HG02840 (cell line): Measurements from ENCODE around the gene PRDM16.
"Not testable (repeated sequence)": the region's sequence is repeated elsewhere in the genome, so short reads cannot be mapped to it uniquely, and the experiment has no call there.

Source experiments
- ATAC-seq: cut with Tn5 transposase; IDR thresholded peaks from one replicate; pipeline ENCODE4 v1.9.1; 2021; ENCODE audit warnings: mild to moderate bottlenecking, moderate library complexity, moderate number of reproducible peaks; ENCODE audit not compliant: unreplicated experiment, low FRiP score

Gene PRDM16

DNA sequence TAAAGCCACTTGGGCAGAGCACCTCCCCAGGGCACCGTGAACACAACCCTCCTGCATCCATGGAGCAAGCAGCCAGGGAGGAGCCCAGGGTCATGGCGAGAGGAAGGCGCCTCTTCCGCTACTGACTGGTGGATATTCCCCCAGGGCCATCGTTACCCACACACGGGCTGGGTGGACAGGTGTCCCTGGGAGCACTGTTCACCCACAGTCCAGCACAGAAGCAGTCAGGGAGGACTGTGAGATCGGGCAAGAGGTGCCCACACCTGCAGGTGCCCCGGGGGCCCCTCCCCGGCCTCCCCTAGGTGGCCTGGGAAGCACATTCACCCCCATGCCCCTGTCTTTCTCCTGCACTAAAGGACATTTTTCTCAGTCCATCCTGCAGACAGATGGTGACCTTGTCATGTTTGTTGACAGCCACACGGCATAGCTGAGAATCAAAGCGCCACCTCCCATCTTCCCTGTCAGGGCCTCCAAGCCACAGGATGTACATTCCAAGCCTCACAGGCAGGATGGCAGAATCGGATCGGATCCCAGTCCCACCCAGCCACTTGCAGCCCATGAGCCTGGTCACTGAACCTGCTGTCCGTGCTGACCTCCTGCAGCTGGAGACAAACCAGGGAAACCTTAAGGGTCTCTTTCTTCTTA lies 160.2 kb downstream of the PRDM16 start:
- no peak for ATAC-seq

DNA sequence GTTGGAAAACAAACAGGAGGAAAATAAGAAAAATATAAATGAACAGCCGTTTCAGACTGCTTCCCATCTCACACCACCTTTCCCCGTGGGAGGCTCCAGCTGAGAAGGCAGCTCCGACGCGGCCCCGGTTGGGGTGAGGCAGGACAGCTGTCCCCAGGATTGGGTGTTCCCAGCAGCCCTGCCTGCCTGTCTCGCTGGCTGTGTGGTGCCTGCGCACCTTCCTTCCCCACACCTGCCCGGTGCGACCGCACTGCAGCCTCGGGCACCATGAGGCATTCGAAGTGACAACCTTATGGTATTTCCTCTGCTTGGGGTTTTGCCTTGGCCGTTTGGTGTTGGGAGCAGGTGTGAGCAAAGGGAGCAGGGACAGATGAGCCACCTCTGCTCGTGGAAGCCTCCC lies 161.6 kb downstream of the PRDM16 start:
- ATAC-seq: no peak

DNA sequence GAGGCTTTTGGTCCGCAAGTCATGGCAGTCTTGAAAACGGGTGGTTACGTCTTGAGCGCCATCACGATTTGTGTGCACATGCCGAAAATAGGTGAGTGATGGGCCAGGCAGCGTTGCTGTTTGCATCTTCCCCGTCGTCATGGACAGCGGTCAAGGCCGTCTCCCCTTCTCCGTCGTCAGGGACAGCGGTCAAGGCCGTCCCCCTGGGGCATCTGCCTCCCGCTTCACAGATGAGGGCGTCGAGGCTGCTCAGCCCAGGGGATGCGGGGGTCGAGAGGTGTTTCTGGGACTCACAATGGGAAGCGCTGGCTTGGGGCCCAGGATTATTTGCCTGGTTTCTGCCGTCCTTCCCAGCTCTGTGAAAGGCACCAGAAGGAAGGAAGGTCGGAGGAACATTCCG lies 162.2 kb downstream of the PRDM16 start:
- no peak for ATAC-seq

DNA sequence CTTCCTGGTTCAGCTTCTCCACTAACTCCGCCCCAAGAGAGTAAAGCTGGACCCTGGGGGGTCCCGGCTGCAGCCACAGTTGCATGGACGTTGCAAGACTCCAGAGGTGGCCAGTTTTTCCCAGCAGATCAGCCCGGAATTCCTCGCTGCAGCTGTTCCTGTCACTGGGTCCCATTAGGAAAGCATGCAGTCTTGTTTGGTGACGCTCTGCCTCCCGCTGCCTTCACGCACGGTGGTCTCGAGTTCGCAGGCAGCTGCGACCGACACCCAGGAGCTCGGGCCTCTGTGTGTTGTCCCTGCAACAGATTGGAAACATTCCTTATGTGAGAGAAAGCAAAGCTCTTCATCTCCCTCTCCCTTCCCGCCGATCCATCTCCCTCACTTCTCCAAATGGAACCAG lies 162.8 kb downstream of the PRDM16 start:
- ATAC-seq: no peak

DNA sequence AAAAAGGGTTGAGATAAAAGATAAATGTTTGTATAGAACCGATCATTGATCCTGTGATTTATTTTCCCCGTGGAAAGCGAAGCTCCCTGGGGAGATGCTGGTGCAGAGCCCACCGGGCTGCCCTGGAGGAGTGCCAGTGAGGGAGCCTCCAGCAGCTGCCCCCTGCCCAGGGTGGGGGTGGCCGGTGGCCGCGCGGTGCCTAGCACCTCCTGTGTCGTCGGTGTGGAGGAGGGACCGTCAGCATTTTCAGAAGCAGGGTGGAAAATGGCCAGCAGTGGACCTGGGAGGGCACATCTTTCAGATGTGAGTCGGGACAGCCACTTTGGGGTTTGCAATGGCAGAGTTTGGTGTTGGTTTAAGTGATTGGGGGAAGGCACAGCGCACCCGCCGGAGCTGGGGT lies 164.0 kb downstream of the PRDM16 start:
- ATAC-seq: no peak

DNA sequence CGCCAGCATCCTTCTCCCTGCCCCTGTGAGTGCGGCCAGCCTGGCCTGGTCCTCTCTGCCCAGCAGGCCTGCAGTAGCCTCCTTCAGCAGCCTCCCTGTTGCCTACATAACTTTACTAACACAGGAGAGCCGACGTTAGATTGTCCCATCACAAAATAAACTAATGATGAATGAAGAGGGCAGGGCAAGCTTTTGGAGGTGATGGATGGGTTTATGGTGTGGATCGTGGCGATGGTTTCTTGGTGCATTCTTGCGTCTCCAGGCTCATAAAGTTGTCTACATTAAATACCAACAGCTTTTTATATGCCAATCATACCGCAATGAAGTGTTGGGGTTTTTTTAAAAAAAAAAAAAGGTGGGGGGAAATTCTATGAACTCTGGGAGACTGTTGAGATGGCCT lies 164.5 kb downstream of the PRDM16 start:
- ATAC-seq: no peak

DNA sequence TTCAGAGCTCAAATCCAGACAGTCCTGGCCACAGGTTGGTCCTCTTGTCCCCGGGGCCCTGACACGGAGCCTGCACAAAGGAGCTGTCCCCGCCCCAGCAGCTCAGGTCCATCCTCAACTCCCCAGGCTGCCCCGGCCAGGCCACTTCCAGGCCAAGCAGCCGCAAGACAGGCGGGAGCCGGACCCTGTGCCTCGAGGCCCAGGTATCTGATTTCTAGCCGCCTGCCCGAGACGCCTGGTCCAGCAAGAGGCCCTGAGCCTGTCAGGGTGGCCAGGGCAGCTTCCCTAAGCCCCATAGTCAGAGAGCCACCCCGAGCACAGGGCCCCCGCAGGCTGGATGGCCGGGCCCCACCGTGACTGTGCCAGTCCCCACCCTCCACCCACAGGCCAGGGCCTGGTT lies 165.3 kb downstream of the PRDM16 start:
- ATAC-seq: no peak

DNA sequence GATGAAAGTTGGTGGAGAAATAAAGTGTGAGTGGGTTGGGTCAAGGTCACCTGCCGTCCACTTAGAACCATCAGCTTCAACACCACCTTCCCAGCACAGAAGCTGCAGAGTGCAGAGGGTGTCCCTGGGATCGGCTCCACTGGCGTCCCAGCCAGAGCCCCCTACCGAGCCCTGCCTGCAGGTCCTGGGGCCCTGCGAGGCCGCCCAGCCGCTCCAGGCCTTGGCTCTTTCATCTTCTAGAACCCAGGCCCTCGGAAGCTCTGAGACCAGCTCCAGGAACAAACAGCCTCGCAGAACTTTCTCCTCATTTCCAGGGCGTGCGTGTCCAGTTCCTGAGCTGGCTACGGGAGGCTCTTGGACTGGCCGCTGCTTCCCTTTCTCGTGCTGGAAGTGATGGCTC lies 166.0 kb downstream of the PRDM16 start:
- no peak for ATAC-seq

DNA sequence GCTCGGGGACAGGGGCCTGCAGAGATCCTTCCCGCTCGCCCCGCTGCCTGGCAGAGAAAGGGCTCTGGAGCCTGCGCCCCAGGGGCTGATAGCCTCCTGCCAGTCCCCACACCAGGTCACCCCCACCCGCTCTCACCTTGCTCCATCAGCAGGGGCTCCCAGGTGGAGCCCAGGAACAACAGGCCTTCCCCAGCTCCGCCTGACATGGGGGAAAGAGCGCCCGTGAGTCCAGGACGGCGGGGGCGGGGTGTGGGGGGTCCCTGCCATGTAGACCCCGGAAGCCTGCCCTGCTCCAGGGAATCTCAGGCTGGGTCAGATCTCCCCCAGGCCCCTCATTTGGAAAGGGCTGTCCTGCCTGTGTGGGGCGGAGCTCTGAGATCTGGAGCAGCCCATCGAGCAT lies 166.5 kb downstream of the PRDM16 start:
- ATAC-seq: no peak

DNA sequence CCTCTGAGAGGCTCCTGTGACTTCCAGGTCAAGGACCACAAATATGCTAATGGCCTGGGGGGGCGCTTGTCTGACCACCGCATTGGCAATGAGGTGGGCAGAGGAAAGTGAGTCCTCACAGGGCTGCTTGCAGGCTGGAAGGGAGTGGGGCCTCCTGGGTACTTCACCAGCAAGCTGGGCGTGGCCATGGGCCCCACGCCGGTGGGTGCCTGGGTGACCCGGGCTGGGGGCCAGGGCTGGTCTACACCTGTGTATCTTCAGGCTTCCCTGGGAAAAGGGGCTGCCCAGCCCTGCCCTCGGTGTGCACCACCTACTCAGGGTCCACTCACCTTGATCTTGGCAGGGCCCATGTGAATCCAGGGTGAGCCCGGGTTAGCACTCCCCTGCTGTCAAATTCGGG lies 167.4 kb downstream of the PRDM16 start:
- ATAC-seq: no peak

DNA sequence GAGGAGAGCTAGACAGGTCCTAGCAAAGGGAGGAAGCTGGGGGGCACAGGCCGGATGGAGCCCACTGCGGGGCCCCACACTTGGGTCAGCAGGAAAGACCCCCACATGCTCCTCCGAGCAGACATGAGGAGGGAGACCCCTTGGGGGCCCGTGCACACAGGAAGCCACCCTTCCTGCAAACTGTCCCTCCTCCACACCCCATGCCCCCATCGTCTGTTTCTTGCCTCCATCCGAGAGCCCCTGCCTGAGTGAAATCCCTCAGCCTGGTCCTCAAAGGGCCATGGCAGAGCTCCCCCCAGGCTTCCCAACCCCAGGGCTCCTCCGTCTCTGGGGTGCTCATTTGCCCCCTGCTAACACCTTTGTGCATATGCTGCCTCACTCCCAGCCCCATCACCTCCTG lies 168.0 kb downstream of the PRDM16 start:
- no peak for ATAC-seq

DNA sequence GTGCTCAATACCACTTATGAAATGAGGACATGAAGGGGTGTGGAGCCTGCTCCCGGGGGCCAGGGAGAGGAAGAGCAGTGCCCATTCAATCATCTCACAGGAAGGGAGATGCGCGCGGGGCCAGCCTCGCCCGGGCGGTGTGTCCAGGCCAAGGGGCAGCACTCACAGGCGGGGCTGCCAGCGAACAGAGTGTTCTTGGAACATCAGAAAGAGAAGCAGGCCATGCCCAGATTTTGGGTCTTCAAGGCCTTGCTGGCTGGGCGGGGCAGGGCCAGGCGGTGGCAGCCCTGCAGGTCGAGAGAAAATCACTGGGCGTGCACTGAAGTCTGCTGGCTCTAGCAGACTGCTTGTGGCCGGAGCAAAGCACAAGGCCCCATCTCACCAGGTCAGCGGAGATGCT lies 168.6 kb downstream of the PRDM16 start:
- no peak for ATAC-seq

DNA sequence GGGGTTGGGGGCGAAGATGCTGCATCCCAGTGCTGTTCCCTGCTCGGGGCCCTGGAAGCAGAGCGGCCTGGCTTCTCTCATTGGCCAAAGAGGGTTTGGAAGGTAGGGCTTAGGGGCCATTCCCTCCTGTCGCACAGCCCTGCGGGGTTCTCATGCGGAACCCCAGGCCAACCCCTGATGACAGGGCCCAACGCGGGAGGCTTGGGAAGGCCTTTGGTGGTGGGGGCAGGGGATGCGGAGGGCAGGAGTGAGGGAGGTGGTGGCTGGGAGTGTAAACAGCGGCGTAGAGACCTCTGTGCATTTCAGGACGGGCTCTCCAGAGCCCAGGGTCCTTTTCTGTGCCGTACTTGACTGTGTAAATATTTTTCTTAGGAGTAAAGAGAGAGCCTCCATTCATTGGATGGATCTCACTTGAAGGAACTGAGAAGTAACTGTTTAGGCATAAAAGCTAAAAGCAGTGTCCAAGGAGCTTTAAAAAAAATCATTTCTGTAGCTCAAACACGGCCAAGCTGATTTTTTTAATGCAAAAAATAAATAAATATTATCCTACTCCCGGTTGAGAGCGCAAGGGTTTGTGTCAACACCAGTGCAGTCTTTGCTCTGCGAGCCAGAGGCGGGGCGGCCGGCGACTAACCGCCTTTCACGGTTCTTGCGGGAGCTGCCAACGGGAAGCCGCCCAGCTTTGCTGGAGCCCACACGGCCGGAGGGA lies 169.1 kb downstream of the PRDM16 start:
- ATAC-seq: no peak

DNA sequence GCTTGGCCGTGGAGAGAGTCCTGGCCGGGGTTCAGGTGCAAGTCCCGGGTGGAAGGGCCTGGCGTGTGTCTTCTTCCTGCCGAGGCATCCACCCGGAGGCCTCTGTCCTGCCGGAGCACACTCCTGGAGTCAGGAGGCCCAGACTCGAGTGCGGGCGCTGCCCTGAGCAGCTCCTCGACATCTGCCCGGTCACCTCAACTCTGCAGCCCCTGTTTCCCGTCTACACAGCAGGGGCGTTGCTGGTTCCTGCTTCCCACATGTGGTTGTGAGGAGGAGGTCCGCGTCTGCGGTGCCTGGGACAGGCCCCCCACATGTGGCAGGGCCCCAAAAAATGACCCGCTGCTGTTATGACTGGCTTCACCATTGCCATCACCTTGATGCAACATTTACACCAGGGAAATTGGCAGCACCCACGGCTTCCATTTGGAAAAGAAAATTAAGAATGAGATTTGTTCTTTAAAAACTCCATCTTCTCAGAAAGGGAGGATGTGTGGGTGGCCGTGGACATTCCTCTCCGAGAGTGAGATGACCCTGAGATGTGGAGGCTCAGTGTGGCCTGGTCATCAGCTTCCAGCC lies 169.8 kb downstream of the PRDM16 start:
- ATAC-seq: no peak

DNA sequence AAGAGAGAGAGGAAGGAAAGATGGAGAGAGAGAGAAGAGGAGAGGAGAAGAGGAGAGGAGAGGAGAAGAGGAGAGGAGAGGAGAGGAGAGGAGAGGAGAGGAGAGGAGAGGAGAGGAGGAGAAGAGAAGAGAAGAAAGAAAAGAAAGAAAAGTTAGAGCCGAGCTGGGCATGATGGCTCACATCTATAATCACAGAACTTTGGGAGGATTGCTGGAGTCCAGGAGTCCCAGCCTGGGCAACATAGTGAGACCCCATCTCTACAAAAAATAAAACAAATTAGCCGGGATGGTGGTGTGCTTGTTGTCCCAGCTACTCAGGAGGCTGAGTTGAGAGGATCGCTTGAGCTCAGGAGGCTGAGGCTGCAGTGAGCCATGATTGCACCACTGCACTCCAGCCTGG lies 171.0 kb downstream of the PRDM16 start:
- ATAC-seq: not testable (repeated sequence)

DNA sequence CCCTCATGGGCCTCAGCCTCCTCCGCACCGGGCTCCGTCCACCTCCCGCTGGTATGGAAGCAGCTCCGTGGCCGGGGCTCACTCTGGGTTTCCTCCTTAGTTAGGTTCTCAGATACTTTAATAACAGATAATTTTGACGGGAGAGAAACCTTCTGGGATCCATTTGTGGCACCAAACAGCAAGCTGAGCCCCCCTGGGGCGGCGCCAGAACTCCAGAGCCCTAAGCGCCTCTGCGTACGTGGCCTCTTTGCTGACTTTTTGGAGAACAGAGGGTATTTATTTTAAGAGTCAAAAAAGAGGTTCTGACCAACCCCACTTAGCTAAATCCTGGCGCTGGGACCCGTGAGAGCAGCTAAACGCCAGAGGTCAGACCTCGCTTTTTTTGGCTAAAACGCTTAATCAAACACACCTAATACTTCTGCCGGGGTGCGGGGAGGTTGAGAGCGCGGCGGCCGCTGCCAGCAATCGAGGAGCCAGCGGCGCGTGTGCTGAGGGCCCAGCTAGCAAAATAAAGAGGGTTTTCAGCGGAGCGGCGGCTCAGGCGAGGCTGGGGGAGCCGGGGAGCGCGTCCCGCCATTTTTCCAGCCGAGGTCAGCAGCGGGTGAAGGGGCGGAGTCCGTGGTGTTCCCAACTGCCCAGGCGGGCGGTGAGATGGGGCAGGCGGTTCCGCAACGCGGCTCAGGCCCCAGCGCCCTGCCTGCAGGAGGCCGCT lies 171.7 kb downstream of the PRDM16 start:
- no peak for ATAC-seq

DNA sequence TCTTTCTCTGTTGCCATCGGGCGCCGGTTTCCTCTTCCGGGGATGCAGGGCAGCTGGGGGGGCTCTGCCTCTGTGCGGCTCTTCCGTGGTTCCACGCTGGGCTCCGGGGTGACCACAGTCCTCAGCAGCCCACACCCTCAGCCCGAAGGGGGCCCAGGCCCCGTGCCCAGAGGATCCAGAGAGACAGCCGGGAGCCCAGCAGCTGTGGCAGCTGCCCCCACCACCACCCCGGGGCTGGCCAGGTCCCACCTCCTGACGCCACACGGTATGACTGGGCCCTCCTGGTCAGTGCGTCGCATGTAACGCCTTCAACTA lies 172.2 kb downstream of the PRDM16 start:
- ATAC-seq: no peak

DNA sequence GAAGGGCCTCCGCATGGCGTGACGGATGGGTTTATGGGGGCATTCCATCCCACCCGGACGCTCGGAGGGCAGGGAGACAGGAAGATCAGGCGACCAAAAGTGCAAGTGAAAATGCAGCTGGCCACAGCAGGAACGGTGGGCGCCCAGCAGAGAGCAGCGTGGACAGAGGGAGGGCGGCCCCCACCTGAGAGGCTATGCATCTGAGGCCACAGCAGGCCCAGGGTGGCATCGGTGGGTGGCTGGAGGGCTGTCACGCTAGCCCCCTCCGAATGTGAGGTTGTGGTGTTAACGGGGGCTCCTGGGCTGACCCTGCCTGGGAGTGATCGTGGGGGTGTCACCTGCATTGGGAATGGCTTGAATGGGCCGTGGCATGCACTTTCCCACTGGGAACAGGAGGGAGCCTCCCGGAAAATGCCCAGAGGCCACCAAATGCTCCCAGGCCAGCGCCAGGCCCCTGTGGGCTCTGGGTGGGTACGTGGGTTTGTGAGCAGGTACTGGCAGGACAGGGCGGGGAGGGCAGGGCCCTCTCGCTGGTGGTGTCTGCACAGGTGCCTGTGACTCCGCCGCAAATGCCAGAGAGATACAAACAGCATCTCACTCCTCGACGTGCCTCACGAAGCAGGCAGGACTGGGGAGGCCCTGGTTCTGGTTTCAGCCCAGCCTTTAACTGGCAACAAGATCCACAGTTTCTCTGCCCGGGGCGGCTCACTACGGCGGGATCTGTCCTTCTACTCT lies 172.8 kb downstream of the PRDM16 start:
- ATAC-seq: no peak

DNA sequence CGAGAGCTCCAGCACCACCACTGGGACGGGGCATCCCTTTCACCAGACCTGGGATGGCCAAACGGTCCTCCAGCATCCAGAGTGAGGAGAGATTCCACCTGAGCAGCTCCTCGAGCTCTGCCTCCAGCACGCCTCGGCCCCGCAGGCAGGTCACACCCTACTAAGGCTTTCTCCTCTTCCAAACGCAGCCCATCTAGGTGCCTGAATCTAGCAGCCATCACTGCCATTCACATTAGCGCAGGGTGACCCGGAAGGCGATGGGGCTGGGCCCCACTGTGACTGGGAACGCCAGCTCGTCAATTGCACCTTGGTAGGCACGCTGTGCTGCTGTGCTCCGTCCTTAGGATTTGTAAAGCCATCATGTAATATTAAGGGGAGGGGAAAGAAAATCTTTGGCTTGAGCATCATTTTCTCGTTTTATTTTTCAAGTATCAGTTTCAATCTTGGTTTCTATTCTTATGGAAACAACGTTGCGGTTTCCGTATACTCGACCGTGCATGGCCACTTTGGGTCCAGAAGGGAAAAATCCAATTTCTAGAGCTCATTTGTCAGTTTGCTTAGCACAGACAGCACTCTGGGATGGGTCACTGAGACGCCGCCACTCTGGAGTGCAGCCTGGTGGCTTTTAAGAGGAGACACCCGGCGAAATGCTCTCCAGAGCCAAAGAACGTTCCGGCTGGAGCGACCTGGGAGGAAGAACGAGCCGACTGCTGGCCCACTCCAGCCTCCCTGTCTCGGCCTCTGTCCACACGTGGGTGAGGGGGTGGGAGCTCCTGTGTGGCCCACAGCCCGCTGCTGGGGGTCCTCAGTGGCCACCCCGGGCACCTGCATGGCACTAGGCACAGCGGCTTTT lies 173.6 kb downstream of the PRDM16 start:
- no peak for ATAC-seq

DNA sequence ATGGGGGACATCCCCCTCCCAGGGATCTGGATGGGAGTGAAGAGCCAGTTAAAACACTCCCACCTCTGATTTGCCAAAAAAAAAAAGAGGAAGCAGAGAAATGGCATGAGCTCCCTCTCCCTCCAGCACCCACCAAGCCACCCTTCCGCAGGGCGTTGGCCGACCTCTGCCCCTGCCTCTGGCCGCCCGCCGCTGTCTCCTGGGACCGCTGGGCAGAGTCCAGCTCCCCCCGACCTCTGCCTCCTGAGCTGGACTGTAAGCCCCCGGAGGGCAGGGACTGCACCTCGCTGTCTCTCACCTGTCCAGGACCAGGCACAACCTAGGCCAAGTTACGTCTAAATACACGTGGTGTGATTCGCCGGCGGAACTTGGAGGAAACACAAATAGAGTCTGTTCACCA lies 174.3 kb downstream of the PRDM16 start:
- no peak for ATAC-seq
